ENCODE measurements around the gene CRB2. TPM values are rescaled to one million over a fixed set of nuclear protein-coding genes. Genes with fewer than 3 reads are reported as not detected.

CRB2 gene
- polyA plus RNA-seq, 1 experiment: not detected

DNA sequence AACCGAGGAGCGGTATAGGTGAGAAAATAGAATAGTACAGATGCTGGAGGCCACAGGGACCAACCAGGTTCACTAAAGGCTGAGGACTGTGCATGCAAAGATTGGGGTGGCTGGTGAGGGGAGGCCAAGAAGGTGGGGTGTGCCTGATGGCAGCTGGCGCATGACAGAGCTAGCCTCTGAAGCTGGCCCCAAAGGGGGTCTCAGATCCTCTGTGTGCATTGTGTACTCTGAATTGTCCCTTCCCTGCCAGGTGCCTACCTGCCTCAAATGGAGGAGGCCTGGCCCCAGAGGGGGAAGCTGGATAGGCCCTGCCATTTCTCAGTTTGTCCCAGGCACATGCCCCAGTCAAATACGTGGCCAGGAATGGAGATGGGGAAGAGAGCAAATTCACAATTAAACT is 63.1 kb downstream of the CRB2 start:
- ChIA-PET CTCF (no interaction called here), POLR2A (no interaction called here)
- DNase-seq (ENCODE audit: low read depth, low spot score): no peak
- H3K27me3 ChIP-seq (ENCODE audit: control insufficient read depth, insufficient read depth, low read length): no peaks in the 10 kb centered on the region
- H3K4me3 ChIP-seq (ENCODE audit: low read depth, low read length): no peak overlapping the region
- H3K9me3 ChIP-seq (ENCODE audit: control insufficient read depth, insufficient read depth, low read length): no peaks in the 10 kb centered on the region; the same call in 1 of the 2 replicates
- H3K27ac ChIP-seq (ENCODE audit: low read depth, low read length): no peak overlapping the region
- TF ChIP-seq, protein P1, sequence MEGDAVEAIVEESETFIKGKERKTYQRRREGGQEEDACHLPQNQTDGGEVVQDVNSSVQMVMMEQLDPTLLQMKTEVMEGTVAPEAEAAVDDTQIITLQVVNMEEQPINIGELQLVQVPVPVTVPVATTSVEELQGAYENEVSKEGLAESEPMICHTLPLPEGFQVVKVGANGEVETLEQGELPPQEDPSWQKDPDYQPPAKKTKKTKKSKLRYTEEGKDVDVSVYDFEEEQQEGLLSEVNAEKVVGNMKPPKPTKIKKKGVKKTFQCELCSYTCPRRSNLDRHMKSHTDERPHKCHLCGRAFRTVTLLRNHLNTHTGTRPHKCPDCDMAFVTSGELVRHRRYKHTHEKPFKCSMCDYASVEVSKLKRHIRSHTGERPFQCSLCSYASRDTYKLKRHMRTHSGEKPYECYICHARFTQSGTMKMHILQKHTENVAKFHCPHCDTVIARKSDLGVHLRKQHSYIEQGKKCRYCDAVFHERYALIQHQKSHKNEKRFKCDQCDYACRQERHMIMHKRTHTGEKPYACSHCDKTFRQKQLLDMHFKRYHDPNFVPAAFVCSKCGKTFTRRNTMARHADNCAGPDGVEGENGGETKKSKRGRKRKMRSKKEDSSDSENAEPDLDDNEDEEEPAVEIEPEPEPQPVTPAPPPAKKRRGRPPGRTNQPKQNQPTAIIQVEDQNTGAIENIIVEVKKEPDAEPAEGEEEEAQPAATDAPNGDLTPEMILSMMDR (IDR thresholded peaks at IDR 0.05; ENCODE audit: low read depth, low read length): no peak

DNA sequence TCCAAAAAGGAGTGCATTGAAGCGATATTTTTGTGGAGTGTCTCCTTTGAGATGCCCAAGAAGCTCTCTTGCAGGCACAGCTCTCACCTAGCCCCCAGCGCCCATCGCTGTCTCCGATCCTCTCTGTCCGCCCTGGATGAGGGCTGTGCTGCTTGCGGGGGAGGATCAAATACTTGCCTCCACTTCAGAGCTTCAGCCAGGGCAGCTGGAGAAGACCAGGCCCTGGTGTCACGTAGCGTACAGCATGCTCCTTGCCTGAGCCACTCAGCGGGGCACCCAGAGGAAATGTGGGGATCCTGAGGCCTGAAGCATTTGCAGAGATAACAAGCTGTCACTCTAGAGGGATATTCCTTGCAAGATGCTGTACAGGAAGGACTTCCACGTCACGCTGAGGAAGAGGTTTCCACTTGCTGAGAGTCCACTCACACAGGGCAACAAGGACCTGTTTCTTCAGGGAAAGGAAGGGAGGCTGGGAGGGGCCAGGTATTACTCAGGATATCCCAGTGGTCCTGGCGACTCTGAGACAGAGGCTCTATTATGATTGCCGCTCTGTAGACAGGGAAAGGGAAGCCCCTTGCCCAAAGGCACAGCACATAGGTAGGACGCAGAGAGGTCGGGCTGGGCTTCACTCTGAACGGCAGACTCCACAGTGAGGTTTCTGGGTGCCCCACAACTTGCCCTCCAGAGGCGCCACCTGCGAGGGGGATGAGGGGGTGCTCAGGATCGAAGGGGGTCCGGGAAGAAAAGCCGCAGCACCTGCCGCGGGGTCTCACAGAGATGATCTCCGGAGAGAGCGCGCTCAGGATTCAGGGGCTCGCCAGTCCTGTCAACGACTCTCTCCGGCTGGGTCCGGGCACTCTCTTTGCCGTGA is 64.0 kb downstream of the CRB2 start:
- TF ChIP-seq, protein P1 (IDR thresholded peaks at IDR 0.05; ENCODE audit: low read depth, low read length): no peak
- POLR2A ChIA-PET: no interaction called here

DNA sequence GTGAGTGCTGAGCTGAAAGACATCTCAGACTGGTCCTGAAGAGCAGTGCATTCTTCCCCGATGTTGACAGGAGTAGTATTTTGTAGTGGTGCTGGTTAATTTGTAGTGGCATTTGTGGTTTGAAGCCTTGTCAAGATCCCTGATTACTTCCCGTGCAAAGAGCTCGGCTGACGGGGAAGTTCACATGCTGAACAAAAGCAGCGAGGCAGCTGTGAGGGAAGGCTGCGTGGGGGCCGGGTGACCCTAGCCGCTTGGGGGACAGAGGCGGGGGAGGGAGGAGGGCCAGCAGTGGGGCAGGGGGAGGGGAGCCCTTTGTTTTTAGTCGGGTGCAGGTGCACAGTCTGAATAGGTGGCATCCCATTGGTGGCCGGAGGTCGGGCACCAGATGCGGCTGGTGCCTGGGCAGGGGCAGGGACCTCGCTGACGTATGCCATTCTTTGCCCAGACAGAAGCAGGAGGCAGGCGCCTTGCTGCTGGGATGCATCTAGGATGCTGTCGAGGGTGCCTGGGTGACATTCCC is 64.7 kb downstream of the CRB2 start:
- Histone ChIP-seq H3K27me3 (ENCODE audit: control insufficient read depth, insufficient read depth, low read length) (no peaks in the 10 kb centered on the region), H3K9me3 (ENCODE audit: control insufficient read depth, insufficient read depth, low read length) (no peaks in the 10 kb centered on the region; the same call in 1 of the 2 replicates), H3K4me3 (ENCODE audit: low read depth, low read length) (no peak overlapping the region), H3K27ac (ENCODE audit: low read depth, low read length) (no peak overlapping the region)
- no peak for DNase-seq (ENCODE audit: low read depth, low spot score)
- POLR2A ChIA-PET: no interaction called here
- TF ChIP-seq, protein P1 (IDR thresholded peaks at IDR 0.05; ENCODE audit: low read depth, low read length): no peak
- CTCF ChIA-PET: no interaction called here

More for the DNA sequence above, 64.0 kb downstream of the CRB2 start:
- no peak overlapping the region for H3K27ac ChIP-seq (ENCODE audit: low read depth, low read length)
- H3K27me3 ChIP-seq (ENCODE audit: control insufficient read depth, insufficient read depth, low read length): no peaks in the 10 kb centered on the region
- H3K9me3 ChIP-seq (ENCODE audit: control insufficient read depth, insufficient read depth, low read length): no peaks in the 10 kb centered on the region; the same call in 1 of the 2 replicates
- H3K4me3 ChIP-seq (ENCODE audit: low read depth, low read length): no peak overlapping the region
- DNase-seq (ENCODE audit: low read depth, low spot score): no peak
- CTCF ChIA-PET: no interaction called here

DNA sequence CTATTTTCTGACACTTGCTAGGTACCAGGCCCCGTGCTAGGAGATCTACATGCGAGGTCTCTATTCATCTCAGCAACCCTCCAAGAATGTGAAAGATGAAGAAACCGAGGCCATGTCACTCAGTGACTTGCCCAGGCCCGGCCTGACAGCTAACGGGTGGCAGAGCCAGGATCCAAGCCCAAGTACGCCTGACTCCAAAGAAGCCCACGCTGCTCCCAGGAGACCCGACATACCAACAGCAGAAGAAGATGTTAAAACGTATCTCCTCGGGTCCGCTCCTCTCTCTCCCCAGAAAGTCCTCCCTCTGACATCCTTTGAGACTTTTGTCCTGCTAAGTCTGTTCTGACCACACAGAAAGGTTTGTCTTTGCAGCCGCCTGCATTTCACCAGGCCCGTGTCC is 65.2 kb downstream of the CRB2 start:
- H3K27ac ChIP-seq (ENCODE audit: low read depth, low read length): no peak overlapping the region

More for the DNA sequence above, 65.2 kb downstream of the CRB2 start:
- CTCF ChIA-PET: no interaction called here
- no peak for DNase-seq (ENCODE audit: low read depth, low spot score)
- no peaks in the 10 kb centered on the region for H3K27me3 ChIP-seq (ENCODE audit: control insufficient read depth, insufficient read depth, low read length)
- no peaks in the 10 kb centered on the region; the same call in 1 of the 2 replicates for H3K9me3 ChIP-seq (ENCODE audit: control insufficient read depth, insufficient read depth, low read length)
- TF ChIP-seq, protein P1 (IDR thresholded peaks at IDR 0.05; ENCODE audit: low read depth, low read length): no peak
- POLR2A ChIA-PET: no interaction called here
- no peak overlapping the region for H3K4me3 ChIP-seq (ENCODE audit: low read depth, low read length)

Data from AG04450 (cell line).